Measurements from ENCODE around the gene APBA2.

APBA2 gene

GRCh38 chr15:29133321-29133720 lies 247.5 kb downstream of the APBA2 start:
- TF ChIP-seq EZH2 (IDR thresholded peaks at IDR 0.05; ENCODE audit: borderline replicate concordance, low read depth, low read length, severe bottlenecking) = no peak
- TF ChIP-seq CTCF (IDR thresholded peaks at IDR 0.05; ENCODE audit: borderline replicate concordance, extremely low read depth, low read length, poor library complexity, severe bottlenecking) = no peak
- Histone ChIP-seq H3K27me3 (ENCODE audit: insufficient read depth, low read length, poor library complexity) (no peaks in the 10 kb centered on the region), H3K4me3 (ENCODE audit: low read depth in 1 of 2, low read length in 2 of 2) (no peak overlapping the region), H3K9me3 (ENCODE audit: insufficient read depth, low read length, severe bottlenecking) (no peaks in the 10 kb centered on the region), H3K9ac (ENCODE audit: low read depth, low read length) (no peak overlapping the region), H3K36me3 (ENCODE audit: insufficient read depth, low read length) (no peaks in the 10 kb centered on the region), H3K79me2 (ENCODE audit: insufficient read depth, low read length) (no peaks in the 10 kb centered on the region), H3K4me1 (ENCODE audit: insufficient read depth, low read length) (no peaks in the 10 kb centered on the region), H4K20me1 (ENCODE audit: insufficient read depth, low read length) (no peaks in the 10 kb centered on the region), H3K4me2 (ENCODE audit: insufficient read depth, low read length) (no peak overlapping the region), H2AFZ (ENCODE audit: low read depth, low read length) (no peak overlapping the region), H3K27ac (ENCODE audit: low read length) (no peak overlapping the region)
- no peak for DNase-seq
- no peak for ATAC-seq (ENCODE audit: insufficient read depth, low read depth)

- Histone ChIP-seq H3K4me2 (ENCODE audit: insufficient read depth, low read length) (no peak overlapping the region), H3K9ac (ENCODE audit: low read depth, low read length) (no peak overlapping the region), H3K4me3 (ENCODE audit: low read depth in 1 of 2, low read length in 2 of 2) (no peak overlapping the region), H3K4me1 (ENCODE audit: insufficient read depth, low read length) (no peaks in the 10 kb centered on the region), H3K27ac (ENCODE audit: low read length) (no peak overlapping the region), H3K79me2 (ENCODE audit: insufficient read depth, low read length) (no peaks in the 10 kb centered on the region), H4K20me1 (ENCODE audit: insufficient read depth, low read length) (no peaks in the 10 kb centered on the region), H2AFZ (ENCODE audit: low read depth, low read length) (no peak overlapping the region), H3K9me3 (ENCODE audit: insufficient read depth, low read length, severe bottlenecking) (no peaks in the 10 kb centered on the region), H3K36me3 (ENCODE audit: insufficient read depth, low read length) (no peaks in the 10 kb centered on the region), H3K27me3 (ENCODE audit: insufficient read depth, low read length, poor library complexity) (no peaks in the 10 kb centered on the region)
- ATAC-seq (ENCODE audit: insufficient read depth, low read depth) (no peak), DNase-seq (no peak)
- TF ChIP-seq EZH2 (IDR thresholded peaks at IDR 0.05; ENCODE audit: borderline replicate concordance, low read depth, low read length, severe bottlenecking) = no peak
Measured at GRCh38 chr15:29133791-29134190, 248.0 kb downstream of the APBA2 start.

GRCh38 chr15:29134239-29134638 lies 248.5 kb downstream of the APBA2 start:
- H3K27me3 ChIP-seq (ENCODE audit: insufficient read depth, low read length, poor library complexity) = peaks cover 2% of the 10 kb centered on the region
- no peak overlapping the region for H3K27ac ChIP-seq (ENCODE audit: low read length)
- no peak for TF ChIP-seq EZH2 (IDR thresholded peaks at IDR 0.05; ENCODE audit: borderline replicate concordance, low read depth, low read length, severe bottlenecking)
- no peak for TF ChIP-seq CTCF (IDR thresholded peaks at IDR 0.05; ENCODE audit: borderline replicate concordance, extremely low read depth, low read length, poor library complexity, severe bottlenecking)
- H3K4me1 ChIP-seq (ENCODE audit: insufficient read depth, low read length) = no peaks in the 10 kb centered on the region
- H4K20me1 ChIP-seq (ENCODE audit: insufficient read depth, low read length) = no peaks in the 10 kb centered on the region
- H3K4me2 ChIP-seq (ENCODE audit: insufficient read depth, low read length) = no peak overlapping the region
- no peaks in the 10 kb centered on the region for H3K36me3 ChIP-seq (ENCODE audit: insufficient read depth, low read length)
- H3K79me2 ChIP-seq (ENCODE audit: insufficient read depth, low read length) = no peaks in the 10 kb centered on the region
- no peak for ATAC-seq (ENCODE audit: insufficient read depth, low read depth)
- no peak overlapping the region for H3K4me3 ChIP-seq (ENCODE audit: low read depth in 1 of 2, low read length in 2 of 2)
- DNase-seq = no peak
- H3K9me3 ChIP-seq (ENCODE audit: insufficient read depth, low read length, severe bottlenecking) = no peaks in the 10 kb centered on the region
- H2AFZ ChIP-seq (ENCODE audit: low read depth, low read length) = no peak overlapping the region
- no peak overlapping the region for H3K9ac ChIP-seq (ENCODE audit: low read depth, low read length)

GRCh38 chr15:29134641-29135308 lies 249.0 kb downstream of the APBA2 start:
- H3K36me3 ChIP-seq (ENCODE audit: insufficient read depth, low read length) = no peaks in the 10 kb centered on the region
- no peak overlapping the region for H3K27ac ChIP-seq (ENCODE audit: low read length)
- ATAC-seq (ENCODE audit: insufficient read depth, low read depth) (no peak), DNase-seq (no peak)
- H4K20me1 ChIP-seq (ENCODE audit: insufficient read depth, low read length) = no peaks in the 10 kb centered on the region
- TF ChIP-seq EZH2 (IDR thresholded peaks at IDR 0.05; ENCODE audit: borderline replicate concordance, low read depth, low read length, severe bottlenecking) (no peak), CTCF (IDR thresholded peaks at IDR 0.05; ENCODE audit: borderline replicate concordance, extremely low read depth, low read length, poor library complexity, severe bottlenecking) (no peak)
- peaks cover 7% of the 10 kb centered on the region for H3K27me3 ChIP-seq (ENCODE audit: insufficient read depth, low read length, poor library complexity)
- H3K9ac ChIP-seq (ENCODE audit: low read depth, low read length) = no peak overlapping the region
- H3K9me3 ChIP-seq (ENCODE audit: insufficient read depth, low read length, severe bottlenecking) = no peaks in the 10 kb centered on the region
- H3K4me3 ChIP-seq (ENCODE audit: low read depth in 1 of 2, low read length in 2 of 2) = no peak overlapping the region
- H3K4me1 ChIP-seq (ENCODE audit: insufficient read depth, low read length) = no peaks in the 10 kb centered on the region
- H3K4me2 ChIP-seq (ENCODE audit: insufficient read depth, low read length) = no peak overlapping the region
- no peak overlapping the region for H2AFZ ChIP-seq (ENCODE audit: low read depth, low read length)
- no peaks in the 10 kb centered on the region for H3K79me2 ChIP-seq (ENCODE audit: insufficient read depth, low read length)

Data from DND-41 (cell line).